GM12878 (cell line): ENCODE results near the gene PRRT3. TPM values are rescaled to one million over a fixed set of nuclear protein-coding genes. Genes with fewer than 3 reads are reported as not detected.

ENCODE experiments used
- ASH2L ChIP-seq: fragments of 300-600, 200-600 bp; sonication (generic); IDR thresholded peaks from 2 replicates; pipeline ENCODE4 v1.6.1; 2017; ENCODE audit warnings: low read depth, mild to moderate bottlenecking, borderline replicate concordance
- ATF3 ChIP-seq: IDR thresholded peaks from 2 replicates; pipeline ENCODE4 v1.6.1; 2011; ENCODE audit warnings: low read depth, mild to moderate bottlenecking, low read length, moderate library complexity, borderline replicate concordance; ENCODE audit errors: extremely low read depth
- BHLHE40 ChIP-seq, 2 experiments: fragments of 450-650 bp in 1 of 2; IDR thresholded peaks; 2 replicates each; pipeline ENCODE4 v1.6.1; 2011 to 2017; ENCODE audit warnings: low read depth in 2 of 2, borderline replicate concordance in 1 of 2, improper control_type of control experiment in 1 of 2, low read length in 1 of 2, mild to moderate bottlenecking in 1 of 2
- CUX1 ChIP-seq: IDR thresholded peaks from 2 replicates; pipeline ENCODE4 v1.6.1; 2012; ENCODE audit warnings: improper control_type of control experiment, low read depth, low read length; ENCODE audit not compliant: insufficient replicate concordance
- ELK1 ChIP-seq: IDR thresholded peaks from 2 replicates; pipeline ENCODE4 v1.6.1; 2012; ENCODE audit warnings: low read depth, low read length, improper control_type of control experiment
- EP300 ChIP-seq, 2 experiments: fragments of 150-350 bp in 1 of 2; IDR thresholded peaks; 2 replicates each; pipeline ENCODE4 v1.6.1; 2011 to 2012; ENCODE audit warnings: low read depth in 2 of 2, low read length in 2 of 2, borderline replicate concordance in 1 of 2, improper control_type of control experiment in 1 of 2, inconsistent platforms in 1 of 2; ENCODE audit not compliant: control insufficient read depth in 1 of 2
- ETV6 ChIP-seq, 2 experiments: fragments of 450-650 bp in 1 of 2; IDR thresholded peaks in 1 of 2; conservative IDR thresholded peaks in 1 of 2; 2 replicates each; pipeline ENCODE4 v1.6.1; 2014; ENCODE audit warnings: antibody characterized with exemption in 1 of 2, borderline replicate concordance in 1 of 2, low read depth in 1 of 2, mild to moderate bottlenecking in 1 of 2, moderate library complexity in 1 of 2
- HCFC1 ChIP-seq: fragments of 150-350 bp; IDR thresholded peaks from 2 replicates; pipeline ENCODE4 v1.6.1; 2014; ENCODE audit warnings: low read length
- JUNB ChIP-seq: IDR thresholded peaks from 2 replicates; pipeline ENCODE4 v1.6.1; 2016; ENCODE audit warnings: antibody characterized with exemption, mild to moderate bottlenecking
- KAT2A ChIP-seq: conservative IDR thresholded peaks from 2 replicates; pipeline ENCODE4 v1.6.1; 2011; ENCODE audit warnings: low read depth, low read length; ENCODE audit not compliant: control insufficient read depth
- MLLT1 ChIP-seq: fragments of 450-650 bp; IDR thresholded peaks from 2 replicates; pipeline ENCODE4 v1.6.1; 2016; ENCODE audit warnings: mild to moderate bottlenecking
- POLR2A ChIP-seq: IDR thresholded peaks from 2 replicates; pipeline ENCODE4 v1.6.1; 2011; ENCODE audit warnings: low read depth, mild to moderate bottlenecking, low read length
- RAD21 ChIP-seq: IDR thresholded peaks from 2 replicates; pipeline ENCODE4 v1.6.1; 2011; ENCODE audit warnings: mild to moderate bottlenecking, low read depth, low read length, moderate library complexity; ENCODE audit not compliant: insufficient read depth
- RCOR1 ChIP-seq: conservative IDR thresholded peaks from 2 replicates; pipeline ENCODE4 v1.6.1; 2012; ENCODE audit warnings: low read depth, low read length, improper control_type of control experiment
- TAF1 ChIP-seq: IDR thresholded peaks from 2 replicates; pipeline ENCODE4 v1.6.1; 2011; ENCODE audit warnings: mild to moderate bottlenecking, low read depth, low read length, borderline replicate concordance
- ZNF384 ChIP-seq: IDR thresholded peaks from 2 replicates; pipeline ENCODE4 v1.6.1; 2012; ENCODE audit warnings: low read depth, mild to moderate bottlenecking, low read length, improper control_type of control experiment, borderline replicate concordance
- ZZZ3 ChIP-seq: IDR thresholded peaks from 2 replicates; pipeline ENCODE4 v1.6.1; 2011; ENCODE audit warnings: low read depth; ENCODE audit not compliant: control insufficient read depth, insufficient read length
- polyA plus RNA-seq, 11 experiments: library from polyadenylated mRNA; depleted of rRNA in 4 of 11; unstranded in 6 of 11; stranded (reverse) in 5 of 11; fragments of >200 nt; fragmentation: Nextera tagmentation in 4 of 11; fragmentation: Illumina TruSeq in 1 of 11; extraction: Ambion mirVana in 4 of 11; extraction: Trizol in 1 of 11; gene quantifications; 1 replicate in 1 of 11; 2 replicates in 10 of 11; pipeline versions ENCODE4 v1.2.1 to v1.2.3, GENCODE V29; 2011 to 2016; ENCODE audit warnings: inconsistent platforms in 2 of 11, missing spikeins in 2 of 11, low read depth in 1 of 11
- total RNA-seq, 4 experiments: library from RNA; depleted of rRNA in 3 of 4; stranded (reverse); fragments of >200 nt in 3 of 4; fragmentation: Illumina TruSeq in 1 of 4; extraction: Trizol in 1 of 4; gene quantifications; 2 replicates each; pipeline versions ENCODE4 v1.2.1 to v1.2.3, GENCODE V29; 2013 to 2021

PRRT3 gene
- total and polyA plus RNA-seq, 10 of the 15 experiments (the other 5 are each of a cell fraction or from before 2014, with no cell fraction given), result 0.53 to 18.0 (median 7.1) TPM

DNA sequence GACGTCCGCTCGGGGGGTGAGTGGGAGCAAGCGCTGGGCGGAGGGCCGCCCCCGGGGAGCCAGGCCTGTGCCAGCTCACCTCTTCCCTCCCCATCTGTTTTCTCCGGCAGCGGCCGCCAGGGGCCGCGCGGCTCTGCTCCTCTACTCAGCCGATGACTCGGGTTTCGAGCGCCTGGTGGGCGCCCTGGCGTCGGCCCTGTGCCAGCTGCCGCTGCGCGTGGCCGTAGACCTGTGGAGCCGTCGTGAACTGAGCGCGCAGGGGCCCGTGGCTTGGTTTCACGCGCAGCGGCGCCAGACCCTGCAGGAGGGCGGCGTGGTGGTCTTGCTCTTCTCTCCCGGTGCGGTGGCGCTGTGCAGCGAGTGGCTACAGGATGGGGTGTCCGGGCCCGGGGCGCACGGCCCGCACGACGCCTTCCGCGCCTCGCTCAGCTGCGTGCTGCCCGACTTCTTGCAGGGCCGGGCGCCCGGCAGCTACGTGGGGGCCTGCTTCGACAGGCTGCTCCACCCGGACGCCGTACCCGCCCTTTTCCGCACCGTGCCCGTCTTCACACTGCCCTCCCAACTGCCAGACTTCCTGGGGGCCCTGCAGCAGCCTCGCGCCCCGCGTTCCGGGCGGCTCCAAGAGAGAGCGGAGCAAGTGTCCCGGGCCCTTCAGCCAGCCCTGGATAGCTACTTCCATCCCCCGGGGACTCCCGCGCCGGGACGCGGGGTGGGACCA lies 19.2 kb downstream of the PRRT3 start (continued):
- TF ChIP-seq MLLT1, result no peak; the same call in 1 of the 2 replicates
- TF ChIP-seq ZZZ3, result no peak
- no peak; the same call in 1 of the 2 replicates for TF ChIP-seq TAF1
- TF ChIP-seq RCOR1, result no peak
- TF ChIP-seq CUX1, result no peak
- no peak for TF ChIP-seq JUNB
- no peak for TF ChIP-seq ATF3
- TF ChIP-seq KAT2A, result no peak
- TF ChIP-seq RAD21, result peak; percentile 61
- TF ChIP-seq ETV6 (conservative IDR thresholded peaks at IDR 0.05 in 1 of 2, IDR thresholded peaks at IDR 0.05 in 1 of 2; ENCODE audit: borderline replicate concordance in 1 of 2, low read depth in 1 of 2), result no peak
- TF ChIP-seq ZNF384, result no peak
- TF ChIP-seq POLR2A, result peak; percentile 66
- TF ChIP-seq ELK1, result no peak
- no peak for TF ChIP-seq ASH2L
- TF ChIP-seq BHLHE40 (IDR thresholded peaks at IDR 0.05; ENCODE audit: borderline replicate concordance in 1 of 2, low read depth in 2 of 2, low read length in 1 of 2), result peak in 1 of 2 experiments; percentile 64; a peak in 2 of 4 replicates
- no peak for TF ChIP-seq EP300 (IDR thresholded peaks at IDR 0.05; ENCODE audit: borderline replicate concordance in 1 of 2, control insufficient read depth in 1 of 2, low read depth in 2 of 2, low read length in 2 of 2)
- no peak for TF ChIP-seq HCFC1
